H1 (cell line): ENCODE data around the gene TBC1D23. TPM values are rescaled to one million over a fixed set of nuclear protein-coding genes. Genes with fewer than 3 reads are reported as not detected.

Experiments
- CTCF ChIA-PET: fragments of 300-600 bp; sonication (Branson Sonifier 250); formaldehyde crosslinking; loops from one replicate; lab custom pipeline; 2021; ENCODE audit not compliant: partially characterized antibody; lab: Charles Lee
- POLR2A ChIA-PET: fragments of 300-600 bp; sonication (Branson Sonifier 250); formaldehyde crosslinking; loops from one replicate; lab custom pipeline; 2021; ENCODE audit warnings: inconsistent platforms; ENCODE audit not compliant: partially characterized antibody; lab: Charles Lee
- DNase-seq, 2 experiments: peaks; one replicate each; pipeline versions ENCODE4 v3.0.0 to v3.0.0-alpha.2; 2010 to 2022; ENCODE audit warnings: low spot score in 2 of 2, low read depth in 1 of 2, mixed read lengths in 1 of 2
- FAIRE-seq: peaks from 2 replicates; lab custom pipeline; 2011; peaks lifted over from hg19 to GRCh38; lab: Jason Lieb, UNC
- H2AFZ ChIP-seq: 2 replicates; pipeline ENCODE4 v1.8.1; 2012; ENCODE audit warnings: low read length, inconsistent platforms
- H2AK5ac ChIP-seq: 2 replicates; pipeline ENCODE4 v1.6.1; 2013; ENCODE audit warnings: low read depth, low read length
- H2BK120ac ChIP-seq: replicated peaks from 2 replicates; pipeline ENCODE3; 2013; ENCODE audit warnings: low read depth, low read length, inconsistent platforms
- H2BK12ac ChIP-seq: 2 replicates; pipeline ENCODE4 v1.6.1; 2013; ENCODE audit warnings: low read depth, low read length
- H2BK15ac ChIP-seq: 2 replicates; pipeline ENCODE4 v1.6.1; 2013; ENCODE audit warnings: low read length
- H2BK20ac ChIP-seq: 2 replicates; pipeline ENCODE4 v1.6.1; 2013; ENCODE audit warnings: low read length
- H2BK5ac ChIP-seq: 2 replicates; pipeline ENCODE4 v1.6.1; 2013; ENCODE audit warnings: low read depth, low read length
- H3K14ac ChIP-seq: 2 replicates; pipeline ENCODE4 v1.6.1; 2013; ENCODE audit warnings: inconsistent platforms; ENCODE audit not compliant: insufficient read length
- H3K18ac ChIP-seq: 2 replicates; pipeline ENCODE4 v1.6.1; 2013; ENCODE audit warnings: low read length; ENCODE audit errors: extremely low read depth
- H3K23ac ChIP-seq: 2 replicates; pipeline ENCODE4 v1.6.1; 2013; ENCODE audit warnings: inconsistent platforms; ENCODE audit not compliant: insufficient read length
- H3K23me2 ChIP-seq: 2 replicates; pipeline ENCODE4 v1.6.1; 2013; ENCODE audit warnings: low read depth, low read length
- H3K27ac ChIP-seq: 2 replicates; pipeline ENCODE4 v1.6.1; 2011; ENCODE audit warnings: low read depth, low read length, inconsistent platforms
- H3K27me3 ChIP-seq, 4 experiments: replicated peaks in 1 of 4; 1 replicate in 1 of 4; 2 replicates in 3 of 4; pipeline versions ENCODE4 v1.6.1 to v1.8.1; 2011 to 2013; ENCODE audit warnings: low read length in 3 of 4, mild to moderate bottlenecking in 3 of 4, inconsistent platforms in 2 of 4, mixed read lengths in 2 of 4, moderate library complexity in 1 of 4; ENCODE audit not compliant: control insufficient read depth in 3 of 4, insufficient read depth in 3 of 4; ENCODE audit errors: extremely low read depth in 1 of 4
- H3K36me3 ChIP-seq, 4 experiments: 2 replicates each; pipeline versions ENCODE4 v1.6.1 to v1.8.1; 2011 to 2013; ENCODE audit warnings: mild to moderate bottlenecking in 4 of 4, low read length in 3 of 4, moderate library complexity in 2 of 4, control low read depth in 1 of 4, inconsistent platforms in 1 of 4; ENCODE audit not compliant: insufficient read depth in 4 of 4, control insufficient read depth in 2 of 4
- H3K4ac ChIP-seq: replicated peaks from 2 replicates; pipeline ENCODE3; 2013; ENCODE audit warnings: low read length, low read depth, mixed read lengths, inconsistent platforms; ENCODE audit not compliant: insufficient read length
- H3K4me1 ChIP-seq, 4 experiments: replicated peaks in 1 of 4; 1 replicate in 1 of 4; 2 replicates in 3 of 4; pipeline versions ENCODE4 v1.6.1 to v1.8.1; 2011 to 2013; ENCODE audit warnings: low read length in 3 of 4, inconsistent platforms in 2 of 4, mixed read lengths in 1 of 4; ENCODE audit not compliant: insufficient read depth in 4 of 4, control insufficient read depth in 3 of 4
- H3K4me2 ChIP-seq, 2 experiments: 2 replicates each; pipeline versions ENCODE4 v1.6.1 to v1.8.1; 2011 to 2013; ENCODE audit warnings: low read depth in 2 of 2, low read length in 2 of 2, control low read depth in 1 of 2, inconsistent platforms in 1 of 2, mild to moderate bottlenecking in 1 of 2; ENCODE audit not compliant: insufficient read depth in 1 of 2
- H3K4me3 ChIP-seq, 4 experiments: fragments of 200-600, 300-600 bp in 1 of 4; sonication (generic), shearing (Covaris generic), sonication (Bioruptor Twin) in 1 of 4; 2 replicates each; pipeline versions ENCODE4 v1.5.1 to v1.8.1; 2011 to 2016; ENCODE audit warnings: low read length in 4 of 4, low read depth in 3 of 4, control low read depth in 2 of 4, inconsistent platforms in 2 of 4, mild to moderate bottlenecking in 2 of 4, mixed read lengths in 1 of 4, moderate library complexity in 1 of 4; ENCODE audit not compliant: insufficient read depth in 2 of 4; ENCODE audit errors: extremely low read depth in 1 of 4
- H3K56ac ChIP-seq: replicated peaks from 2 replicates; pipeline ENCODE3; 2013; ENCODE audit warnings: low read depth, mild to moderate bottlenecking, mixed read lengths, low read length, inconsistent platforms; ENCODE audit not compliant: insufficient read length
- H3K79me1 ChIP-seq: 2 replicates; pipeline ENCODE4 v1.6.1; 2013; ENCODE audit warnings: low read depth, low read length, control low read depth
- H3K79me2 ChIP-seq, 2 experiments: 2 replicates each; pipeline versions ENCODE4 v1.6.1 to v1.8.1; 2012 to 2013; ENCODE audit warnings: low read length in 2 of 2, mild to moderate bottlenecking in 2 of 2, inconsistent platforms in 1 of 2; ENCODE audit not compliant: insufficient read depth in 2 of 2, control insufficient read depth in 1 of 2
- H3K9ac ChIP-seq, 4 experiments: replicated peaks in 1 of 4; 1 replicate in 1 of 4; 2 replicates in 3 of 4; pipeline versions ENCODE4 v1.6.1 to v1.8.1; 2011 to 2013; ENCODE audit warnings: low read depth in 3 of 4, low read length in 3 of 4, control low read depth in 2 of 4, mild to moderate bottlenecking in 2 of 4, moderate library complexity in 2 of 4, inconsistent platforms in 1 of 4; ENCODE audit errors: extremely low read depth in 1 of 4
- H3K9me3 ChIP-seq, 2 experiments: 2 replicates each; pipeline versions ENCODE4 v1.6.1 to v1.8.1; 2012 to 2013; ENCODE audit warnings: mild to moderate bottlenecking in 2 of 2, moderate library complexity in 2 of 2, control low read depth in 1 of 2, inconsistent platforms in 1 of 2, low read depth in 1 of 2, low read length in 1 of 2, mixed read lengths in 1 of 2; ENCODE audit not compliant: insufficient read depth in 2 of 2
- H4K20me1 ChIP-seq, 2 experiments: replicated peaks in 1 of 2; 2 replicates each; pipeline versions ENCODE3 to v1.8.1; 2011 to 2013; ENCODE audit warnings: inconsistent platforms in 2 of 2, low read length in 2 of 2, mild to moderate bottlenecking in 1 of 2; ENCODE audit not compliant: insufficient read depth in 2 of 2, control insufficient read depth in 1 of 2
- H4K5ac ChIP-seq: 2 replicates; pipeline ENCODE4 v1.6.1; 2013; ENCODE audit warnings: low read length, low read depth, mixed read lengths, inconsistent platforms; ENCODE audit not compliant: insufficient read length
- H4K8ac ChIP-seq: 2 replicates; pipeline ENCODE4 v1.8.0; 2013; ENCODE audit warnings: mild to moderate bottlenecking, moderate library complexity, low read length, inconsistent platforms; ENCODE audit not compliant: insufficient read depth; ENCODE audit errors: extremely low read depth
- H4K91ac ChIP-seq: replicated peaks from 2 replicates; pipeline ENCODE3; 2013; ENCODE audit warnings: low read length, mixed read lengths, inconsistent platforms; ENCODE audit not compliant: insufficient read length
- WGBS, 2 experiments: shearing (Covaris generic) in 1 of 2; methylation state at CpG; one replicate each; pipeline versions ENCODE4 v1.1.6 to v1.1.7; 2013 to 2015; ENCODE audit warnings: low lambda C conversion rate in 2 of 2, mixed read lengths in 2 of 2, inconsistent platforms in 1 of 2, low coverage in 1 of 2, missing lambda C conversion rate in 1 of 2; ENCODE audit not compliant: insufficient replicate concordance in 2 of 2, insufficient coverage in 1 of 2, insufficient read length in 1 of 2; ENCODE audit errors: extremely low coverage in 1 of 2, missing lambda C conversion rate in 1 of 2; 5-methylcytosine and 5-hydroxymethylcytosine counted together
- polyA plus RNA-seq, 7 experiments: library from polyadenylated mRNA; depleted of rRNA in 3 of 7; stranded (reverse) in 5 of 7; unstranded in 2 of 7; fragments of >200 nt in 5 of 7; fragments of 200-250 nt in 2 of 7; gene quantifications; 1 replicate in 5 of 7; 2 replicates in 1 of 7; 4 replicates in 1 of 7; pipeline versions ENCODE4 v1.2.1 to v1.2.3, GENCODE V29; 2011 to 2013; ENCODE audit warnings: missing spikeins in 2 of 7, mixed read lengths in 2 of 7
- total RNA-seq: library from RNA; stranded (reverse); fragmentation: NEBNext Ultra II Directional; extraction: Animal tissue kit (Norgen Biotek cat#: 25700); gene quantifications from 2 replicates; pipeline ENCODE4 v1.2.1, GENCODE V29; 2021
- TF ChIP-seq, protein P1 (sequence below): IDR thresholded peaks from 2 replicates; pipeline ENCODE4 v1.6.1; 2011; ENCODE audit warnings: low read depth, mild to moderate bottlenecking, low read length; ENCODE audit not compliant: insufficient read depth
- TF ChIP-seq, protein P2 (sequence below): IDR thresholded peaks from 2 replicates; pipeline ENCODE4 v1.6.1; 2012; ENCODE audit warnings: low read length, inconsistent platforms

Gene TBC1D23
- total and polyA plus RNA-seq, 2 of the 8 experiments (the other 6 are each of a cell fraction or from before 2014, with no cell fraction given) = 6.4 to 29.3 TPM

DNA sequence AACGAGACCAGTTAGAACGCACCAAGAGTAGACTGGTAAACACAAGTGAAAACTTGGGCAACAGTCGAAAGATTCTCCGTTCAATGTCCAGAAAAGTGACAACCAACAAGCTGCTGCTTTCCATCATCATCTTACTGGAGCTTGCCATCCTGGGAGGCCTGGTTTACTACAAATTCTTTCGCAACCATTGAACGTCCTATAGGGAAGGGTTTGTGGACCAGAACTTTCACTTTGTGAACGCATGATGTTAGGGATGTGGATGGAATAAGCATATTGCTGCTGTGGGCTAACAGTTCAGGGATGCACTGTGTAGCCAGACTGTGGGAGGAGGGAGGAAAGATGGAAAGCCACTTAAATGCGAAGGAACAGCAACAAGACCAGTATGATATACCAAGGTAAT lies 34.9 kb upstream of the TBC1D23 start:
- H2BK120ac ChIP-seq = no peak overlapping the region
- no peaks in the 10 kb centered on the region for H3K27me3 ChIP-seq
- H3K56ac ChIP-seq = no peak overlapping the region
- no peak overlapping the region for H2AK5ac ChIP-seq
- no peaks in the 10 kb centered on the region for H3K79me1 ChIP-seq
- H3K4me1 ChIP-seq = no peaks in the 10 kb centered on the region
- no peak overlapping the region for H2BK15ac ChIP-seq
- ChIA-PET POLR2A (no interaction called here), CTCF (interaction anchor here (0.7 to 0.9 kb wide), 4 partner anchors 11 to 311 kb away, joined by 3 to 4 read pairs (median 4); no protein-coding TSS in a partner anchor)
- WGBS, 2 experiments = 88% methylated on average over 8 of the region's 8 CpGs; no CpG with 5 or more reads in 1 of the 2 experiments
- no peak overlapping the region for H4K5ac ChIP-seq
- no peak overlapping the region for H4K8ac ChIP-seq
- no peak overlapping the region for H2BK5ac ChIP-seq
- no peak overlapping the region for H3K9ac ChIP-seq
- no peak overlapping the region for H2BK20ac ChIP-seq
- H3K9me3 ChIP-seq = no peaks in the 10 kb centered on the region; a peak in 1 of 4 replicates
- no peaks in the 10 kb centered on the region for H3K36me3 ChIP-seq
- H3K79me2 ChIP-seq = no peaks in the 10 kb centered on the region
- H3K27ac ChIP-seq = no peak overlapping the region
- H3K4me3 ChIP-seq = no peak overlapping the region
- H3K23ac ChIP-seq = no peak overlapping the region
- FAIRE-seq = no peak
- H4K91ac ChIP-seq = no peak overlapping the region
- H3K14ac ChIP-seq = no peak overlapping the region
- no peak overlapping the region for H2BK12ac ChIP-seq
- no peak overlapping the region for H3K4ac ChIP-seq
- no peak overlapping the region for H3K4me2 ChIP-seq
- DNase-seq = no peak
- TF ChIP-seq, protein P1, sequence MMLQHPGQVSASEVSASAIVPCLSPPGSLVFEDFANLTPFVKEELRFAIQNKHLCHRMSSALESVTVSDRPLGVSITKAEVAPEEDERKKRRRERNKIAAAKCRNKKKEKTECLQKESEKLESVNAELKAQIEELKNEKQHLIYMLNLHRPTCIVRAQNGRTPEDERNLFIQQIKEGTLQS = no peak
- TF ChIP-seq, protein P2, sequence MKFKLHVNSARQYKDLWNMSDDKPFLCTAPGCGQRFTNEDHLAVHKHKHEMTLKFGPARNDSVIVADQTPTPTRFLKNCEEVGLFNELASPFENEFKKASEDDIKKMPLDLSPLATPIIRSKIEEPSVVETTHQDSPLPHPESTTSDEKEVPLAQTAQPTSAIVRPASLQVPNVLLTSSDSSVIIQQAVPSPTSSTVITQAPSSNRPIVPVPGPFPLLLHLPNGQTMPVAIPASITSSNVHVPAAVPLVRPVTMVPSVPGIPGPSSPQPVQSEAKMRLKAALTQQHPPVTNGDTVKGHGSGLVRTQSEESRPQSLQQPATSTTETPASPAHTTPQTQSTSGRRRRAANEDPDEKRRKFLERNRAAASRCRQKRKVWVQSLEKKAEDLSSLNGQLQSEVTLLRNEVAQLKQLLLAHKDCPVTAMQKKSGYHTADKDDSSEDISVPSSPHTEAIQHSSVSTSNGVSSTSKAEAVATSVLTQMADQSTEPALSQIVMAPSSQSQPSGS = no peak
- no peaks in the 10 kb centered on the region for H4K20me1 ChIP-seq
- no peak overlapping the region for H3K18ac ChIP-seq
- no peak overlapping the region for H2AFZ ChIP-seq
- no peaks in the 10 kb centered on the region for H3K23me2 ChIP-seq
